GM12874 (cell line): Measurements from ENCODE around the gene SND1.

ENCODE experiments used
- TF ChIP-seq, protein P1 (sequence below): IDR thresholded peaks from 2 replicates; pipeline ENCODE4 v1.5.1; 2011; ENCODE audit warnings: low read depth, mild to moderate bottlenecking, control low read depth, low read length, moderate library complexity; ENCODE audit not compliant: insufficient read depth

SND1 gene

DNA sequence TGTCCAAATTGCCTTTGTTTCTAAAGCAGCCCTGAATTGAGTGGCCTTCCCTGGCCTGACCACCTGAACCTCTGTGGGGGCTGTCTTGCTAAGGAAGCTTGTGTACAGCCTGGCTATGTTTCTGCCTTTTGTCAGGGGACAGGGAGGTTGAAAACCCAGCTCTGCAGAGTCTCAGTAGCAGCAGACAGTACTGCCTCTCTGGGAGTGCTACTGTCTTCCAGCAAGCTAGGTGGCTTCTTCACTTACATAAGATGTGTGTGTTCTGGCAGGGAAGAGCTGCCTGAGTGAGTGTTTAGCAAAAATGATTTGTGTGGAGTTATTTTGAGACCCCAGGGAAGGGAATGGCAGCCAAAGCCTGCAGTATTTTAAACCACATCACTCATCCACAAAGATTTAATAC is 321.8 kb downstream of the SND1 start:
- TF ChIP-seq, protein P1, sequence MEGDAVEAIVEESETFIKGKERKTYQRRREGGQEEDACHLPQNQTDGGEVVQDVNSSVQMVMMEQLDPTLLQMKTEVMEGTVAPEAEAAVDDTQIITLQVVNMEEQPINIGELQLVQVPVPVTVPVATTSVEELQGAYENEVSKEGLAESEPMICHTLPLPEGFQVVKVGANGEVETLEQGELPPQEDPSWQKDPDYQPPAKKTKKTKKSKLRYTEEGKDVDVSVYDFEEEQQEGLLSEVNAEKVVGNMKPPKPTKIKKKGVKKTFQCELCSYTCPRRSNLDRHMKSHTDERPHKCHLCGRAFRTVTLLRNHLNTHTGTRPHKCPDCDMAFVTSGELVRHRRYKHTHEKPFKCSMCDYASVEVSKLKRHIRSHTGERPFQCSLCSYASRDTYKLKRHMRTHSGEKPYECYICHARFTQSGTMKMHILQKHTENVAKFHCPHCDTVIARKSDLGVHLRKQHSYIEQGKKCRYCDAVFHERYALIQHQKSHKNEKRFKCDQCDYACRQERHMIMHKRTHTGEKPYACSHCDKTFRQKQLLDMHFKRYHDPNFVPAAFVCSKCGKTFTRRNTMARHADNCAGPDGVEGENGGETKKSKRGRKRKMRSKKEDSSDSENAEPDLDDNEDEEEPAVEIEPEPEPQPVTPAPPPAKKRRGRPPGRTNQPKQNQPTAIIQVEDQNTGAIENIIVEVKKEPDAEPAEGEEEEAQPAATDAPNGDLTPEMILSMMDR = no peak

DNA sequence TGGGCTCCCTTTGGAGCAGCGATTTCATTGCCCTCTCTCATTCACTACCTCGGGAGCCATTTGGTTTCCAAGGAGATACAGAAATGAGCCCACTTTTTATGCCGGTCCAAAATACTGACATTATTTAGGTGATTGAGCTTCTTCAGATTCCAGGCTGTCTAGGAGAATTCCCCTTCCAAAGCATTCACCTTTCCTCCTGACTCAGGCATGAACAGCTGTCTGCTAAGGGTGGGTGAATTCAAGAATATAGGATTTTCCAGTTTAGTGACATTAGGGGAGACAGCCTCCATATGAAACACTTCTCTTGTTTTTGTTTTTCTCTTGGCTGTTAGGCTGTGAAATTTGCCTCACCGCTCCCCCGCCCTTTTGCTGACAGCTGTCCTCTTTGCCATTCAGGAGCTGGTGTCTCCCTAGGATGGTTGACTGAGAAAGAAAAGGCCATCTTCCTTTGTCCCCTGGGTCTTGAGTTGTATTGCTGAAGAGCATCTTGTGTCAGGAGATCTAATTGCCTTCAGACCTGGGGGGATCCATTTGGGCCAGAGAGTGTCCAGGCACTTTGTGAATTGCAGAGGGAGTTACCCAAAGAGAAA is 322.5 kb downstream of the SND1 start:
- TF ChIP-seq, protein P1 = no peak

DNA sequence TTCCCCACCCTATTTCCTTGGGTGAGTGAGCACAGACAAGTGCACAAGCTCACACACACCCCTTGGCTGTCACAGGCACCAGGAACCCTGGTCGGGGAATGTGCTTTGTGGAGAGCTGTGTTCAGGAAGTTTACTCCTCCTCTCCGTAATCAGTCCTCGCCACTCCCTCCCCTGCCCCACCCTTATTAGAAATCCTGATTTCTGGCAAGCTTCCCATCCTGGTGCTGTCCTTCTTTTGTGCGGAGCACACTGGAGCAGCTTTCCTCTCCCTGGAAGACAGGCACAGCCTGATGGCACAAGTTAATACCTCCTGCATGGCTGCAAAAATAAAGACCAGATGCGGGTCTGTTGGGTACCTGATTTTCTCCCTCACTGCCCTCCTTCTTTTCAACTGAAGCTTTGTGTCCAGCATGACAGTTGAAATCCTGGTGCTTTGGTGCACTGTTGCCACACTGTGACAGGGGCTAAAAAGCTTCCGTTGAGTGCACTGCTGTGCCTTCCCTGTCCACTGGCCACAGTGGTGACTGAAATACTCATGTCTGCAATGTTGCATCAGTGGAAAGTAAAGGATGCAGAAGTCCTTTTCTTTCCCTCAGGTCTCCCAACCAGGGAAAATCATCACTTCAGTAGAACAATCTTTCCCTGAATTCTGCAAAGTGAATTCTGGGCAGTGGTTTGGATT is 324.2 kb downstream of the SND1 start:
- TF ChIP-seq, protein P1 = no peak

DNA sequence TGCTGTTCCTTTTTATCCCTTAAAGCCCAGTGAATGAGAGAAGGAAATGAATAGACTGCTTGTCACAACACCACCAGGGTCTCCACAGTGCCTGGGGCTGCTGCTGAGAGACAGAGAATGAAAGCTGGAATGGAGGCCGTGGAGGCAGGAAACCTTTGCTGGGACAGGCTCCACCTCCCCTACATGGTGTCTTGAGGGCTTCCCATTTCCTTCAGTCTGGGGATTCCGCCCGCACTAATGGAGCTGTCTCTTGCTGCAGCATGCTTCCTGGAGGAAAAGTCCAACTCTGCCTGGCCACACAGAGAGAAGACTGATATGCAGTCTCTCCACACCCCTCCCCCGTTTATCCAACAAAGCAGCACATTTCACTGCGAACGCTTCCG is 324.7 kb downstream of the SND1 start:
- TF ChIP-seq, protein P1 = no peak

DNA sequence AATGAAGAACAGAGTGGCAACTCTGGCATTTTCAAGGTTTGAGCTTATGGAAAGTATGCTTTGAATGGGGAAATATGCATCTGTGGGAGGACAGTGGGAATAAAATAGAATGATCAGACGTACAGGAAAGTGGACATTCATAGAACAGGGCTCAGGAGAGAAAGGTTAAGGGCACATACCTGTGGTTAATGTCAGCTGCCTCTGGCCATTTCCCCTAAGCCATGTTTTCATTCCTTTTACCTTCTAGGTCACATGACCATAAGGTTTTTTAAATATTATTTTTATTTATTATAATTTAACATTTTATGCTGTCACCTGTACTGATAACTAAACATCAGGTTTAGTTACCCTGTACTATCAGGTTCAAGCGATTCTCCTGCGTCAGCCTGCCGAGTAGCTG is 326.4 kb downstream of the SND1 start:
- TF ChIP-seq, protein P1 = no peak

DNA sequence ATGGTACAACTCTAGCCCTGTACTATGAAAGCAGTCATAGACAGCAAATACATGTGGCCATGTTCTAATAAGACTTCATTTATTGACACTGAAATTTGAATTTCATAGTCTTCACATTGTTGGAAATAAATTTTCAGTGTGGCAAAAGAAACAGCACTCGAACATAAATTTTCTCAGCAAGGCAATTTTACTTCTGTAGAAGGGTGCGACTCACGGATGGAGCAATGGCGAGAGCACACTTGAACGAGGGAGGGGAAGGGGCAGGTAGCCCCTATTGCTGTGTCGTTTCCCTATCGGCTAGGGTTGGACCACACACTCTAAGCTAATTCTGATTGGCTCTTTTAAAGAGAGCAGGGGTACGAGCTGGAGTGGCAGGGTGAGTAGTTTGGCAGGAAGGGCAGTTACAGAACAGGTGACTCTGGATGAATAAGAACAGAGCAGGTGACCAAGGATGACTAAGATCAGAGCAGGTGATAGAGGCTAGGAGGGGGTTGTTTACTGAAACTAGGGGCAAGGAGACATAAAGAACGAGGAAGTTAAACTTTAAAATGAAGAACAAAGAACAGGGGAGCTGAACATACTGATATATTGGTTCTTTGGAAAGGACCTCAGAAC is 327.2 kb downstream of the SND1 start:
- TF ChIP-seq, protein P1 = no peak

DNA sequence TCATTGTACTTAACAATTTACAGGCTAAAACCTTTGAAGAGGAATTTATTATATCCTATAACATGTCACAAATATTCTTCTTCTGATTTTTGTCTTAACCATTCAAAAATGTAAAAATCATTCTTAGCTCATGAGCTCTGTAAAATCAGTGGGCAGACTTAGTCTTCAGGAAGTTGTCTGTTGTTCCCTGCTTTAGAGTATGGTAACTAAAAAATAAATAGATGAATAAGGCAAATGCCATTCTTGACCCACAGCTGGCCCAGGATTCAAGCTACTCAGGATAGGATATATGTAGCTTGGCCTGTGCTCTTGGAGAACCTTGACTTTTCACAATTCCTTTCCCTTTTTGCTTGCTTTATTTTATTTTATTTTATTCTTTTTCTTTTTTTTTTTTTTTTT is 327.7 kb downstream of the SND1 start:
- TF ChIP-seq, protein P1 = no peak
